HepG2 (cell line): ENCODE results near the gene BIRC7. TPM values are rescaled to one million over a fixed set of nuclear protein-coding genes. Genes with fewer than 3 reads are reported as not detected.

Experiments used
- CHD4 ChIP-seq: fragments of 200-600 bp; sonication (generic); IDR thresholded peaks from 2 replicates; pipeline ENCODE4 v1.7.0; 2017; ENCODE audit warnings: mild to moderate bottlenecking, low read length, borderline replicate concordance
- ESRRA ChIP-seq: sonication (generic); formaldehyde crosslinking; IDR thresholded peaks from 2 replicates; pipeline ENCODE4 v1.5.1; 2020; ENCODE audit warnings: mild to moderate bottlenecking, low read depth, missing genetic modification reagents
- HNRNPUL1 ChIP-seq: fragments of 200-400 bp; formaldehyde crosslinking; IDR thresholded peaks from 2 replicates; pipeline ENCODE4 v1.6.1; 2017; ENCODE audit warnings: low read depth, mild to moderate bottlenecking, low read length, moderate library complexity
- KDM3A ChIP-seq: IDR thresholded peaks from 2 replicates; pipeline ENCODE4 v1.6.1; 2018; ENCODE audit warnings: low read depth, missing compliant biosample characterization
- MEIS2 ChIP-seq: sonication (generic); formaldehyde crosslinking; IDR thresholded peaks from 2 replicates; pipeline ENCODE4 v1.9.0; 2021; ENCODE audit warnings: mild to moderate bottlenecking, missing genetic modification reagents
- PRMT3 ChIP-seq: sonication (generic); formaldehyde crosslinking; IDR thresholded peaks from 2 replicates; pipeline ENCODE4 v1.8.1; 2022; ENCODE audit warnings: low read depth, mild to moderate bottlenecking, moderate library complexity, missing genetic modification reagents, borderline replicate concordance
- SNAPC5 ChIP-seq: sonication (generic); formaldehyde crosslinking; IDR thresholded peaks from 2 replicates; pipeline ENCODE4 v1.8.1; 2023; ENCODE audit warnings: mild to moderate bottlenecking, missing genetic modification reagents, borderline replicate concordance
- ZBTB40 ChIP-seq, 2 experiments: fragments of 450-650 bp in 1 of 2; sonication (generic) in 1 of 2; formaldehyde crosslinking in 1 of 2; IDR thresholded peaks; 2 replicates each; pipeline versions ENCODE4 v1.6.1 to v1.8.0; 2016 to 2022; ENCODE audit warnings: antibody characterized with exemption in 1 of 2, mild to moderate bottlenecking in 1 of 2, missing genetic modification reagents in 1 of 2
- ZBTB7A ChIP-seq: sonication (generic); formaldehyde crosslinking; IDR thresholded peaks from 2 replicates; pipeline ENCODE4 v1.8.0; 2022; ENCODE audit warnings: mild to moderate bottlenecking, missing genetic modification reagents
- ZKSCAN1 ChIP-seq: fragments of 150-350 bp; IDR thresholded peaks from 2 replicates; pipeline ENCODE4 v1.6.1; 2014; ENCODE audit warnings: low read length
- ZNF431 ChIP-seq: sonication (generic); formaldehyde crosslinking; IDR thresholded peaks from 2 replicates; pipeline ENCODE4 v1.9.0; 2022; ENCODE audit warnings: missing genetic modification reagents, low read depth, mild to moderate bottlenecking, borderline replicate concordance
- ZNF564 ChIP-seq: sonication (generic); formaldehyde crosslinking; IDR thresholded peaks from 2 replicates; pipeline ENCODE4 v1.8.1; 2023; ENCODE audit warnings: mild to moderate bottlenecking, missing genetic modification reagents
- ZNF746 ChIP-seq: sonication (generic); formaldehyde crosslinking; IDR thresholded peaks from 2 replicates; pipeline ENCODE4 v1.8.0; 2022; ENCODE audit warnings: mild to moderate bottlenecking, missing genetic modification reagents
- ZNF766 ChIP-seq: sonication (generic); formaldehyde crosslinking; IDR thresholded peaks from 2 replicates; pipeline ENCODE4 v1.5.0; 2020; ENCODE audit warnings: missing genetic modification reagents, borderline replicate concordance
- ZNF780A ChIP-seq: sonication (generic); formaldehyde crosslinking; IDR thresholded peaks from 2 replicates; pipeline ENCODE4 v1.8.0; 2022; ENCODE audit warnings: mild to moderate bottlenecking, missing genetic modification reagents, moderate library complexity
- ZXDC ChIP-seq: sonication (generic); formaldehyde crosslinking; IDR thresholded peaks from 2 replicates; pipeline ENCODE4 v1.5.0; 2020; ENCODE audit warnings: mild to moderate bottlenecking, missing genetic modification reagents
- polyA plus RNA-seq, 8 experiments: library from polyadenylated mRNA; depleted of rRNA in 3 of 8; stranded (reverse) in 7 of 8; unstranded in 1 of 8; fragments of >200 nt; fragmentation: Illumina TruSeq in 4 of 8; extraction: Trizol in 4 of 8; gene quantifications; 2 replicates each; pipeline versions ENCODE4 v1.2.1 to v1.2.3, GENCODE V29; 2011 to 2016; ENCODE audit warnings: low read depth in 4 of 8, missing spikeins in 1 of 8, mixed read lengths in 1 of 8; ENCODE audit not compliant: insufficient read depth in 1 of 8
- total RNA-seq, 5 experiments: library from RNA; depleted of rRNA; stranded (reverse); fragments of >200 nt; fragmentation: Illumina TruSeq; extraction: Trizol; gene quantifications; 2 replicates each; pipeline ENCODE4 v1.2.3, GENCODE V29; 2016; ENCODE audit warnings: low read depth in 1 of 5

Gene BIRC7
- total and polyA plus RNA-seq, 2 of the 13 experiments (the other 11 are each of a cell fraction or from before 2014, with no cell fraction given), result 0.27 to 5.1 TPM

- TF ChIP-seq ESRRA, result no peak; the same call in 1 of the 2 replicates
- TF ChIP-seq HNRNPUL1, result no peak
- no peak; the same call in 1 of the 2 replicates for TF ChIP-seq ZNF431 (CRISPR knock-in tag)
- TF ChIP-seq ZBTB40 (IDR thresholded peaks at IDR 0.05), result no peak
- TF ChIP-seq ZBTB40 (CRISPR knock-in tag; IDR thresholded peaks at IDR 0.05), result no peak
- 0 out of 2 replicates have a peak, but pooled peaks have one; percentile 52 for TF ChIP-seq ZBTB7A (CRISPR knock-in tag)
- no peak for TF ChIP-seq ZKSCAN1
- TF ChIP-seq SNAPC5, result peak; percentile 88; the same call in 1 of the 2 replicates
- peak; percentile 57; the same call in 1 of the 2 replicates for TF ChIP-seq MEIS2 (CRISPR knock-in tag)
- peak; percentile 60; the same call in 1 of the 2 replicates for TF ChIP-seq ZNF766 (CRISPR knock-in tag)
- TF ChIP-seq ZNF746, result no peak; the same call in 1 of the 2 replicates
- TF ChIP-seq ZNF564 (CRISPR knock-in tag), result peak; percentile 100
- no peak for TF ChIP-seq ZNF780A (CRISPR knock-in tag)
- TF ChIP-seq CHD4, result no peak
- no peak for TF ChIP-seq PRMT3 (CRISPR knock-in tag)
- TF ChIP-seq ZXDC (CRISPR knock-in tag), result peak; percentile 24; the same call in 1 of the 2 replicates
- 0 out of 2 replicates have a peak, but pooled peaks have one; percentile 19 for TF ChIP-seq KDM3A (CRISPR knock-in tag)
Observed at GRCh38 chr20:63215101-63216040, 20.3 kb upstream of the BIRC7 start (continued).
